ENCODE data around the gene CASQ1. TPM values are rescaled to one million over a fixed set of nuclear protein-coding genes. Genes with fewer than 3 reads are reported as not detected.

CASQ1 gene
- total RNA-seq, 1 experiment from 2014 or later, result 0.46 TPM

DNA sequence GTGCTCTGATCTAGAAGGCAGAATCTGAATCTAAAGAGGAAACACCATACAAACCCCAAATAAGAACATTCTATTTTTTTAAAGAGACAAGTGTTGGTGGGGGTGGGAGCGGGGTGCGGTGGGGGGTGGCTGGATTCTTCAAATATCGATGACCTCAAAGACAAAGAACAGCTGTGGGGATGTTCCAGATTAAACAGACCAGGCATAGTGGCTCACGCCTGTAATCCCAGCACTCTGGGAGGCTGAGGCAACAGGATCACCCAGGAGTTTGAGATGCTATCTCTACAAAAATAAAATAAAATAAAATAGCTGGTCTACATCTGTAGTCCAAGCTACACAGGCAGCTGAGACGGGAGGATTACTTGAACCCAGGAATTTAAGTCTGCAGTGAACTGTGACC lies 34.0 kb upstream of the CASQ1 start (continued):
- no peak for TF ChIP-seq ZNF532 (CRISPR knock-in tag; IDR thresholded peaks at IDR 0.05; ENCODE audit: borderline replicate concordance)
- TF ChIP-seq, protein P1, sequence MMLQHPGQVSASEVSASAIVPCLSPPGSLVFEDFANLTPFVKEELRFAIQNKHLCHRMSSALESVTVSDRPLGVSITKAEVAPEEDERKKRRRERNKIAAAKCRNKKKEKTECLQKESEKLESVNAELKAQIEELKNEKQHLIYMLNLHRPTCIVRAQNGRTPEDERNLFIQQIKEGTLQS (CRISPR knock-in tag; conservative IDR thresholded peaks at IDR 0.05), result no peak
- no peak for TF ChIP-seq CREB1 (CRISPR knock-in tag; IDR thresholded peaks at IDR 0.05)
- TF ChIP-seq, protein P2, sequence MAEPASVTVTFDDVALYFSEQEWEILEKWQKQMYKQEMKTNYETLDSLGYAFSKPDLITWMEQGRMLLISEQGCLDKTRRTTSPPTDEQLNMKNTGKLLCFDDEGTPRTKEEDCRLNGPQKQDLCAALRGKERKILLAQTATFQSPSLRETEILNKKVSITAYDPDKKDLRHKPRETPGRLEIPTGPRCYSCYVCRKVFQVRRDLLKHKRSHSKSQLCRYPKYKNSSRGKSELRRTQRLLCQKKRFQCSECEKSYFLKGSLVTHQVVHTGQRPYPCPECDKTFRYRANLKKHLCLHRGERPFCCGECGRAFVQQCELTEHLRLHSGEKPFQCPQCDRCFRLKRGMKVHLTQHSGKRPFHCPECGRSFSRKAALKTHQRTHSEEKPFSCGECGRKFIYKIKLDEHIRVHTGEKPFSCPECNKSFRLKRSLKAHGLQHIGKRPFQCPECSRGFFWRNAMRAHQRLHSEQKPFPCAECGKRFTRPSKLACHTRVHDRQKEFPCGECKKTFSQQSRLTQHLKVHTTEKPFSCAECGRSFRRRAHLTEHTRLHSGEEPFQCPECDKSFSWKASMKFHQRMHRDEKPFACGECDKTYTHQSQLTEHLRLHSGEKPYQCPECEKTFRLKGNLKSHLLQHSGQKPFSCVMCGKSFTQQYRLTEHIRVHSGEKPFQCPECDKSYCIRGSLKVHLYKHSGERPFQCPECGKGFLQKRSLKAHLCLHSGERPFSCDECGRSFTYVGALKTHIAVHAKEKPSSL (CRISPR knock-in tag; conservative IDR thresholded peaks at IDR 0.05), result no peak
- no peak for TF ChIP-seq KAT7 (CRISPR knock-in tag; IDR thresholded peaks at IDR 0.05; ENCODE audit: borderline replicate concordance)
- TF ChIP-seq STAT6 (CRISPR knock-in tag; conservative IDR thresholded peaks at IDR 0.05; ENCODE audit: low read depth), result no peak
- TF ChIP-seq, protein P3, sequence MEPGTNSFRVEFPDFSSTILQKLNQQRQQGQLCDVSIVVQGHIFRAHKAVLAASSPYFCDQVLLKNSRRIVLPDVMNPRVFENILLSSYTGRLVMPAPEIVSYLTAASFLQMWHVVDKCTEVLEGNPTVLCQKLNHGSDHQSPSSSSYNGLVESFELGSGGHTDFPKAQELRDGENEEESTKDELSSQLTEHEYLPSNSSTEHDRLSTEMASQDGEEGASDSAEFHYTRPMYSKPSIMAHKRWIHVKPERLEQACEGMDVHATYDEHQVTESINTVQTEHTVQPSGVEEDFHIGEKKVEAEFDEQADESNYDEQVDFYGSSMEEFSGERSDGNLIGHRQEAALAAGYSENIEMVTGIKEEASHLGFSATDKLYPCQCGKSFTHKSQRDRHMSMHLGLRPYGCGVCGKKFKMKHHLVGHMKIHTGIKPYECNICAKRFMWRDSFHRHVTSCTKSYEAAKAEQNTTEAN (CRISPR knock-in tag; IDR thresholded peaks at IDR 0.05), result no peak

- POLR2A ChIA-PET, result no interaction called here
- Mint-ChIP-seq H3K27ac (no peak overlapping the region), H3K9me3 (no peaks in the 10 kb centered on the region), H3K36me3 (no peaks in the 10 kb centered on the region), H3K4me3 (no peak overlapping the region), H3K27me3 (ENCODE audit: low read depth) (no peaks in the 10 kb centered on the region), H3K4me1 (peaks cover 4% of the 10 kb centered on the region)
- DNase-seq (ENCODE audit: low spot score) (no peak), ATAC-seq (no peak)
- CTCF ChIA-PET, result interaction anchor here (0.6 to 1.7 kb wide), 5 partner anchors 41 to 135 kb away, joined by 3 to 6 read pairs (median 4); partner anchors contain the start of gene ATP1A2
- TF ChIP-seq E2F5 (CRISPR knock-in tag; IDR thresholded peaks at IDR 0.05) (no peak), SP1 (CRISPR knock-in tag; conservative IDR thresholded peaks at IDR 0.05) (no peak), CTCF (IDR thresholded peaks at IDR 0.05) (no peak), CREM (CRISPR knock-in tag; IDR thresholded peaks at IDR 0.05) (no peak), CREB1 (CRISPR knock-in tag; IDR thresholded peaks at IDR 0.05) (no peak), NFYB (CRISPR knock-in tag; conservative IDR thresholded peaks at IDR 0.05; ENCODE audit: low read depth) (no peak), SOX15 (CRISPR knock-in tag; IDR thresholded peaks at IDR 0.05) (no peak), ZNF317 (CRISPR knock-in tag; IDR thresholded peaks at IDR 0.05; ENCODE audit: borderline replicate concordance, low read depth) (no peak), HMGA2 (CRISPR knock-in tag; IDR thresholded peaks at IDR 0.05) (no peak)
- TF ChIP-seq, protein P4, sequence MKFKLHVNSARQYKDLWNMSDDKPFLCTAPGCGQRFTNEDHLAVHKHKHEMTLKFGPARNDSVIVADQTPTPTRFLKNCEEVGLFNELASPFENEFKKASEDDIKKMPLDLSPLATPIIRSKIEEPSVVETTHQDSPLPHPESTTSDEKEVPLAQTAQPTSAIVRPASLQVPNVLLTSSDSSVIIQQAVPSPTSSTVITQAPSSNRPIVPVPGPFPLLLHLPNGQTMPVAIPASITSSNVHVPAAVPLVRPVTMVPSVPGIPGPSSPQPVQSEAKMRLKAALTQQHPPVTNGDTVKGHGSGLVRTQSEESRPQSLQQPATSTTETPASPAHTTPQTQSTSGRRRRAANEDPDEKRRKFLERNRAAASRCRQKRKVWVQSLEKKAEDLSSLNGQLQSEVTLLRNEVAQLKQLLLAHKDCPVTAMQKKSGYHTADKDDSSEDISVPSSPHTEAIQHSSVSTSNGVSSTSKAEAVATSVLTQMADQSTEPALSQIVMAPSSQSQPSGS (CRISPR knock-in tag; IDR thresholded peaks at IDR 0.05; ENCODE audit: borderline replicate concordance, low read depth), result no peak
- TF ChIP-seq, protein P5, sequence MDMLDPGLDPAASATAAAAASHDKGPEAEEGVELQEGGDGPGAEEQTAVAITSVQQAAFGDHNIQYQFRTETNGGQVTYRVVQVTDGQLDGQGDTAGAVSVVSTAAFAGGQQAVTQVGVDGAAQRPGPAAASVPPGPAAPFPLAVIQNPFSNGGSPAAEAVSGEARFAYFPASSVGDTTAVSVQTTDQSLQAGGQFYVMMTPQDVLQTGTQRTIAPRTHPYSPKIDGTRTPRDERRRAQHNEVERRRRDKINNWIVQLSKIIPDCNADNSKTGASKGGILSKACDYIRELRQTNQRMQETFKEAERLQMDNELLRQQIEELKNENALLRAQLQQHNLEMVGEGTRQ (CRISPR knock-in tag; IDR thresholded peaks at IDR 0.05), result no peak
Measured at GRCh38 chr1:160157174-160157573, 33.2 kb upstream of the CASQ1 start.

All from WTC11 (cell line).